Measurements from ENCODE around the gene CBL.

The CBL gene

DNA sequence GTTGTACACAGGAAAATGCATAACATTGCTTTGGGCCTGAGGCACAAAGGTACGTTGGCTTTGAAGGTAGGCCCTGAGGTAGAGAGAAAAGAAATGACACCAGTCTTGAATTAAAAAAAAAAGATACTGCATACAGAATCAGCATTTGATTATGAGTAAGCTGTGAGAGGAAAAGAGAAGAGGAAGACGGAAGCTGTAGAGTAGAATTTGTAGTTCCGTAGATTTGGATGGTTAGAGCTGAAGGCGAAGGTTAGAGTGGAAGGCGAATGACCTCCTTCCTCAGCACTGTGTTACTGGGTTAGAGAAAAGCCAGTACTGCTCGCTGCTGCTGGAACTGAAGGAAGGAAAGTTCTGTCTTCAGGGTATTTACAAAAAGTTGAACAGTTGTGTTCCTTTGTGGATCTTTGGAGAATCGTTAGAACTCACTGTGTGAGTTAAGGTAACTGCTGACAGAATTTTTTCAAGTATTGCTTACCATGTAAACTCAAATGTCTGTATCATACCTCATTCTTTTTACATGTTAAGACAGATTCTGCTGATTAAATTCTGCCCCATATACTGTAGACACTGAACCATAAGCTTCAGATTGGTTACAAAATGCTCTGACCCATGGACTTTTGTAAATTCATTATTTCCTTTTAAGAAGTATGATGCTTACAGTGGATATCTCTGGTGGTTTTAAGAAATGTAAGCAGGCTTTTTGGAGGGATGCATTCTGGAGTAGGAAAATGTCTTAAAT, 60.5 kb downstream of the CBL start:
- no peak for DNase-seq (ENCODE audit: low read depth in 3 of 3, low spot score in 1 of 3)

DNA sequence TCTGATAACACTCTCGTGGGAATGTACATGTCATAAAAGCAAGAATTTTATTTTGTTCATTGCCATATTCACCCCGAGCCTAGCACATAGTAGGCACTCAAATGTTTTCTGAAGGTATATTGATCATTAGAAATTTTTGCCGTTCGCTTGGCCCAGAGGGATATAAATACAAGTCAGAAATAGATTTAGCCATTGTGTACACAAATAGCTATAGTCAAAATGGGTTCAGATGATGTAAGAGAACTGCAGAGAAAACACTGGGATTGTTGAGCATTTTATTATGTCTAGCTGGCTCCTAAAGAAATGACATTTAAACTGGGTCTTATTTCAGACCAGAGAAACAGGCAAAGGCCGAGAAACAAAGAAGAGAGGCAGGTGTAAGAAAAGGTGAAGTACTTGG, 61.5 kb downstream of the CBL start:
- DNase-seq (ENCODE audit: low read depth in 3 of 3, low spot score in 1 of 3), result no peak

DNA sequence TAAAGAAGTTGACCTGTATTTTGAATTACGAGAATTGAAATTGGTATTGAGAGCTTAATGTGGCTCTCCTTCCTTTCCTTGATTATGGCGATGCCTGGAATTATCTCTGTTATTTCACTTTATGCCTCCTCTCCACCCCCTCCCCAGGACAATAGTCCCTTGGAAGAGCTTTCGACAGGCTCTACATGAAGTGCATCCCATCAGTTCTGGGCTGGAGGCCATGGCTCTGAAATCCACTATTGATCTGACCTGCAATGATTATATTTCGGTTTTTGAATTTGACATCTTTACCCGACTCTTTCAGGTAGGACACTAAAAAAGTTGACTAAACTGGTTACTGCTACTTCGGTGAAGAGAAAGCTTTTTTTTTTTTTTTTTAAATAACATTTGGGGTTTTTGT, 67.6 kb downstream of the CBL start:
- no peak for DNase-seq (ENCODE audit: low read depth in 3 of 3, low spot score in 1 of 3)

DNA sequence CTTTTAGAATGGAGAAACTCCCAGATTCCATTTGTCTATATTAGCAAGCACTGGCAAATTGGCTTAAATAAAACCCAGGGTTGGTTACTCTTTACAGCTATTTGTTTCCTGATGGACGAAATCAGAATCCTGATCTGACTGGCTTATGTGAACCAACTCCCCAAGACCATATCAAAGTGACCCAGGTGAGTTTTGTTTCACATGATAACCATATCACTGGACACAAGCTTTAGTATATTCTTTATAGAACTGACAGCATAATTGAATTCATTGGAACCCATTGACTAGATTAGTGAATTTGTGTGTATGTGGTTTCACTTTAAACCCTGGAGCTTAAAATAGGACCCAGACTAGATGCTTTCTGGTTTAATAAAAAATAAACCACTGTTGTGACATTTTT, 71.5 kb downstream of the CBL start:
- DNase-seq (ENCODE audit: low read depth in 3 of 3, low spot score in 1 of 3), result no peak

DNA sequence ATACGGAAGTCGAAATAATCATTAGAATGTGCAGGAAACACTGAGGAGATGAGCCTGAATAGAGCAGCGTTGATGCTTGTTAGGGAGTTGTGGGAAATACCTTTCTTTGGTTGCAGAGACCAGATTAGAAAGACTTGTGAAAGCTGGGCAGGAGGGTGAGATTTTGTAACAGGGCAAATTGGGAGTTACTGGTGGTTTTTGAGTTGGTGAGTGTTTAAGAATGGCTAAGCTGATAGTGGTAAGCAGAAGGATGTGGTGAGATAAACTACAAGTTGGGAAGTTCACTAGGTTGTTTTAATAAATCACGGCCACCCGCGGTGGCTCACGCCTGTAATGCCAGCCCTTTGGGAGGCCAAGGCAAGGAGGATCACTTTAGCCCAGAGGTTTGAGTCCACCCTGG, 76.4 kb downstream of the CBL start:
- DNase-seq (ENCODE audit: low read depth in 3 of 3, low spot score in 1 of 3), result no peak

- no peak for DNase-seq (ENCODE audit: low read depth in 3 of 3, low spot score in 1 of 3)
These were observed 78.4 kb downstream of the CBL start for GRCh38 chr11:119284344-119285157.

DNA sequence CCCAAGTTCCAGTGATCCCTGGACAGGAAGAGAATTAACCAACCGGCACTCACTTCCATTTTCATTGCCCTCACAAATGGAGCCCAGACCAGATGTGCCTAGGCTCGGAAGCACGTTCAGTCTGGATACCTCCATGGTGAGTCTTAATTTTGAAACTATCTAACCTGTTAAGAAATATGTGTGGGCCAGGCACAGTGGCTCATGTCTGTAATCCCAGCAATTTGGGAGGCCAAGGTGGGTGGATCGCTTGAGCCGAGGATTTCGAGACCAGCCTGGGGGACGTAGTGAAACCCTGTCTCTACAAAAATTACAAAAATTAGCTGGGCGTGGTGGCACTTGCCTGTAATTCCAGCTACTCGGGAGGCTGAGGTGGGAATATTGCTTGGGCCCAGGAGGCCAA, 79.3 kb downstream of the CBL start:
- no peak for DNase-seq (ENCODE audit: low read depth in 3 of 3, low spot score in 1 of 3)

DNA sequence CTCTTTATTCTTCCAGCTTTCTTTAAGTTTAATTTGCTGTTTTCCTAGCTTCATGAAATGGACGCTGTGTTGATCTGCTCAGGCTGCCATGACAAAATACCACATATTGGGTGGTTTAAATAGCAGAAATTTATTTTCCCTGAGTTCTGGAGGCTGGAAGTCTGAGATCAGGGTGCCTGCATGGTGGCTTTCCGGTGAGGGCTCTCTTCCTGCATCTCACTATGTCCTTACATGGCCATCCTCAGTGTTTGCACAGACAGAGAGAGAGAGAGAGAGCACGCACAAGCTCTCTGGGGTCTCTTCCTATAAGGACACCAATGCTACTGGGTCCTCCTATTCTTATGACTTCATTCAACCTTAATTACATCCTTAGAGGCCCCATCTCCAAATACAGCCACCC, 82.1 kb downstream of the CBL start:
- DNase-seq (ENCODE audit: low read depth in 3 of 3, low spot score in 1 of 3), result no peak

DNA sequence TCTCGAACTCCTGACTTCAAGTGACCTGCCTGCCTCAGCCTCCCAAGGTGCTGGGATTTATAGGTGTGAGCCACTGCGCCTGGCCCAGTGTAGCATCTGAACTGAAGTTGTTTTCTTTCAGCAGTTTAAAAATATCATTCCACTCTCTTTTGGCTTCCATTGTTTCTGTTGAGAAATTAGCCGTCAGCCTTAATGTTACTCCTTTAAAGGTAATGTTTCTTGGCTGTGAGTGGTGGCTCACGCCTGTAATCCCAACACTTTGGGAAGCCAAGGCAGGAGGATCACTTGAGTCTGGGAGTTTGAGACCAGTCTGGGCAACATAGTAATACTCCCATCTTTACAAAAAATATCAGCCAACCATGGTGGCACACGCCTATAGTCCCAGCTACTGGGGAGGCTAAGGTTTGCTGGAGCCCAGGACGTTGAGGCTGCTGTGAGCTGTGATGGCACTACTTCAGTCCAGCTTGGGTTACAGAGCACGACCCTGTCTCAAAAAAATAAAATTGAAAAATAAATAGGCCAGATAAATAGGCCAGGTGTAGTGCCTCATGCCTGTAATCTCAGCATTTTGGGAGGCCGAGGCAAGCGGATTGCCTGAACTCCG, 84.9 kb downstream of the CBL start:
- DNase-seq (ENCODE audit: low read depth in 3 of 3, low spot score in 1 of 3), result no peak

DNA sequence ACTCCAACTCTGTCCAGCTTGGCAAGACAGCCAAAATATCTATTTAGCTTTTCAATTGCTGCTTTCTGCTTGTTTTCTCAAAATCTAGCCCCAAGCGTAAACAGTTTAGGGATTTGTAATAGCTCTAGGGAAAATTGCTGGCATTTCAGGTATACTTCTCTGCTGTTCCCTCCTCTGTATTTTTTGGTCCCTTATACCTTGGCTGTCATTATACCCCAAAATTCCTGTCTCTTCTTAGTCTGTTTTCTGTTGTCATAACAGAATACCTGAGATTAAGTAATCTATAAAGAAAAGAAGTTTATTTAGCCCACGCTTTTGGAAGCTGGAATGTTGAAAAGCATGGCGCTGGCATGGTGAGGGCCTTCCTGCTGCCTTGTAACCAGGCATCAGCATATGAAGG, 87.3 kb downstream of the CBL start:
- DNase-seq (ENCODE audit: low read depth in 3 of 3, low spot score in 1 of 3), result no peak

GRCh38 chr11:119295178-119295577, 89.0 kb downstream of the CBL start:
- no peak for DNase-seq (ENCODE audit: low read depth in 3 of 3, low spot score in 1 of 3)

GRCh38 chr11:119297938-119298337, 91.8 kb downstream of the CBL start:
- DNase-seq (ENCODE audit: low read depth in 3 of 3, low spot score in 1 of 3), result no peak

DNA sequence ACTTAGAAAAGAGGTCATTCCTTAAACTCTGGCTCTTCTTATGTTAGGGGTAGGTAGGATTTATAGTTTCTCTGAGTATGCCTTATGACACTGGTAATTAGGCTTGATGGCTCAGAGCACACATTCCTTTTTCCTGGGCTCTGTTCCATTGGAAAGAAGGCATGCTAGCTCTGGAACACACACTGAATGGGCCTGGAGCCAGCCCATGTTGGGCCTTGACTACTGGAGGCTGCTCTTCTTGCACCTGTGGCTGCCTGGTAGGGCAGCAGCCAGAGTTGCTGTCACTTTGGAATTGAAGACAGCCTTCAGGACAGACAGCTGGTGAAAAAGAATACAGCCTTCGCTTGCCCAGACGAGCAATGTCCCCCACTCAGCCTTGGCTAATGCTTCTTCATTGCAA, 92.6 kb downstream of the CBL start:
- DNase-seq (ENCODE audit: low read depth in 3 of 3, low spot score in 1 of 3), result no peak

DNA sequence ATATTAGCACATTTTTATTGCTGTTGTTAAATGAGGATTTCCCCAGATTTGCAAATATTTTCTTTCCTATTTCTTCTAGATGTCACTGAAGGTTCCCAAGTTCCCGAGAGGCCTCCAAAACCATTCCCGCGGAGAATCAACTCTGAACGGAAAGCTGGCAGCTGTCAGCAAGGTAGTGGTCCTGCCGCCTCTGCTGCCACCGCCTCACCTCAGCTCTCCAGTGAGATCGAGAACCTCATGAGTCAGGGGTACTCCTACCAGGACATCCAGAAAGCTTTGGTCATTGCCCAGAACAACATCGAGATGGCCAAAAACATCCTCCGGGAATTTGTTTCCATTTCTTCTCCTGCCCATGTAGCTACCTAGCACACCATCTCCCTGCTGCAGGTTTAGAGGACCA, 93.3 kb downstream of the CBL start:
- no peak for DNase-seq (ENCODE audit: low read depth in 3 of 3, low spot score in 1 of 3)

- no peak for DNase-seq (ENCODE audit: low read depth in 3 of 3, low spot score in 1 of 3)
These were observed 94.2 kb downstream of the CBL start for GRCh38 chr11:119300198-119300964.

GRCh38 chr11:119303227-119303718, 97.1 kb downstream of the CBL start:
- no peak for DNase-seq (ENCODE audit: low read depth in 3 of 3, low spot score in 1 of 3)

DNA sequence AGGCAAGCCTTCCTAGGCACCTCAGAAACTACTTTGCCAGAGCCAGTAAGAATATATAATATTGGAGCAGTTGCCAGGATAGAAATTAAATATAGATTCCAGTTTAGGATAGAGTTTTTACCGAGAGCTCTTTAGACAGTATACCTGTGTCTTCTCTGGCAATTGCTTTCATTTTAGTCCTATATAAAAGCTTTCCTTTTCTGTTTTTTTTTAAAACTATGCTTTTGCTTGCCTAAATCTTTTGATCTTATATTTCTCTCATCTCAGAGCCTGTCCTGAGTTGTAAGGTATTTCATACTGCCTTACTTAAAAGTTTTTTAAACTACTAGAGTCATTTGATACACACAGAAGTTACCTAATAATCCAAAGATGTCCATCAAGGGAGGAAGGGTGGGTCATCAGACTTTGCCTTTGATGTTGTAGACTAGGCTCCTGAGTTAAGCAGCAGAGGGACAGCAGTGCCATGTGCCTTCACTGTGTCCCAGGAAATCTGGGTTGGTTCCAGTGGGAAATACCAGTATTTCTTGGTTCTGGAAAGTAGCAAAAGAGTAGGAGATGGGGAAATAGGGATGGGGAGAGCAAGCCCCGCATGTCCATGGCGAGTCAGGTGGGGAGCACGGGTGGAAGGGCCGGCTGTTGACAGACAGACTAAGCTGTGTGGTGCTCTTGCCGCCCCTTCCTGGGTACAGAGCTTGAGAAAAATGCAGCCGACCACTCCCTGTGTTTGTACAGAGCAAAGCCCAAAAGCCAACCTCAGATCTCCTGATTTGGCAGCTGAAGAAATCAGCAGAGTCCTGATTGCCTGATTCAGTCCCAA, 99.6 kb downstream of the CBL start:
- DNase-seq (ENCODE audit: low read depth in 3 of 3, low spot score in 1 of 3), result no peak

DNA sequence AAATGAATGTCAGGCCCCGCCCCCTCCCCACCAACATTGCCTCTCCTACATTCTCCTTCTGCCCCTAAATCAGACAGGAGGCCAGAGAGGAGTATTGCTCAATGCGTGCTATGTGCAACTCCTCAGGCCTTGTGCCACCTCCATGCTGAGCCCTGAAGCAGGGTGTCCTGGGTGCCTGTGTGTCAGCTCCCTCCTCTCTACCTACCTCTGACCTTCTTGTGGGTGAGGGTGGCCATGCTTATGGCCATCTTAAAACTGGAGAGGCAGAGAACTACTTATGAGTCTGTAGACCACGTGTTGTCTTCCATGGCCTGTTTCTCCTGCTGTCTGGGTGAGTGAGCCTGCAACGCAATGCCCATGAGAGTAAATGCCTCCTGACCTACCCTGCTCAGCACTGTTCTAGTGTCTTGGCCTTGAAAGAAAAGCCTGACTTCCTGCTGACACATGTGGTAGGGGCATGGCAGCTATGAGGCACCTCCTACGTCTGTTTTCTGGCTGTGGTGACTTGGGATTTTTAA, 100.3 kb downstream of the CBL start:
- no peak for DNase-seq (ENCODE audit: low read depth in 3 of 3, low spot score in 1 of 3)

DNA sequence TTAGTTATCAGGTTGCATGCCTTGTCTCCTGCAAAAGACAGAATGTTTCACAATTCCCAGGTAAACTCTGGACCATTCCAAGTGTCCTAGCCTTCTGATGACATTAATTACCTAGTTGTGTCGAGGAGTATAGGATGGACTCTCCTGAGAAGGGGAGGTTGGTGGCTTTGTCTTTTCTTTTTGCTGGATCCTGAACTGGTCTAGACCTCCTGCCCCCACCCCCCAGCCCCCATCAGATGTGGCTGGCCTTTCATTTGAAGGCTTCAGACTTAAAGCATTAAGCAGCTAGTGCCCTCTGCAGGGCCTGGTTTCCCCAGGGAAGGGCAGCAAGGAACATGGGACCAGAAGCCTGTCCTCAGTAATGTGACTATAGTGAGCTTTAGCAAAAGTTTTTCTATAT, 101.1 kb downstream of the CBL start:
- no peak for DNase-seq (ENCODE audit: low read depth in 3 of 3, low spot score in 1 of 3)

DNA sequence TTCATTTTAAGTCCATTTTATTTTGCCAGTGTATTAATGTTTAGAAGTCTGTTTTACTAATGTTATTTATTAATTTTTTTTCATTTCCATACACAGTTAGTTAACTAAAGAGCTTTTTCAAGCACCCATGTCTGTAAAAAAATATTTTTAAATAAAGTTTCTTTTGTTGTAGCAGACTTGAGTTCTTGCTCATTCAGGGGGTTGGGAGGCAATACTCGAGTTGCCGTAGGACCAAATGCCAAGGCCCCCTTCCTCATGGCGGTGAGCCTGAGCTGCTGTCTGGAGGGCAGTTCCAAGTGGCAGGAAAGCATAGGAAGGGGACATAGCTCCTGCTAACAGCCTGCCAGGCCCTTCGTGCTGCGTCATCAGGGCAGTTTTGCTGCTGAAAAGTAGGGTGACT, 101.8 kb downstream of the CBL start:
- no peak for DNase-seq (ENCODE audit: low read depth in 3 of 3, low spot score in 1 of 3)

Measured in stimulated activated CD4-positive, alpha-beta T cell treated with anti-CD3 and anti-CD28 coated beads, TNF-alpha, amount 100 ng/mL, for 1 hour (primary cell).